Central memory CD4-positive, alpha-beta T cell (primary cell): Measurements from ENCODE around the gene RPL36AL.
A peak's percentile ranks its signal among the peaks of the same experiment; 100 is the strongest.
"Not testable (repeated sequence)": the region's sequence is repeated elsewhere in the genome, so short reads cannot be mapped to it uniquely, and the experiment has no call there.

Source experiments
- DNase-seq: peaks from one replicate; pipeline ENCODE4 v3.0.0; 2022
- total RNA-seq, 3 experiments: gene quantifications; one replicate each; lab custom pipeline; 2026; lab: John Stamatoyannopoulos, UW

The RPL36AL gene
- 82.0 to 228 (median 198) reads per million in 3 experiments for total RNA-seq

- peak; percentile 96 for DNase-seq
Measured at GRCh38 chr14:49620182-49621113, at the start of gene RPL36AL, which contains the start of gene MGAT2. Gene RPL36AL (minus strand): TSS chr14:49620626. CDS start chr14:49619104, 1,522 bp downstream. Gene MGAT2 (plus strand): TSS chr14:49620799. CDS start chr14:49621269, 470 bp downstream.

GRCh38 chr14:49659526-49660455 is 39.4 kb upstream of the RPL36AL start:
- no peak for DNase-seq

GRCh38 chr14:49657500-49657899 is 37.1 kb upstream of the RPL36AL start:
- DNase-seq: not testable (repeated sequence)

DNA sequence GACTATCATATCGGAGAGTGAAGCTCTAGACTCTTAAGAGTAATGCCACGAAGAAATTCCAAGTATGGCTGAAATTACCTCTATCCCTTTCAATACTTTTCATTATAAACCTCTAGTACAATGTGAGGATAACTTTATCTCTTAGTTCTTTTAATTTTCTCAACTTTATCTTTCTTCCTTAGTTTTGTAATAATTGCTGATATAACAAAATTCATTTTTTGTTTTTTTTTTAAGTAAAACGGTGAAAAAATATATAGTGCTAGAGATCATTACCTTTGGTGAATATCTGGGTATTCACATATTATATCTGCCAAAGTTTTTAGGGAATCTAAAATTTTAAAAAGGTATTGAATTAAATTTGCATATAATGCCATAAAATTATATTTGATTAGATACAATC is 34.1 kb upstream of the RPL36AL start:
- DNase-seq: no peak

DNA sequence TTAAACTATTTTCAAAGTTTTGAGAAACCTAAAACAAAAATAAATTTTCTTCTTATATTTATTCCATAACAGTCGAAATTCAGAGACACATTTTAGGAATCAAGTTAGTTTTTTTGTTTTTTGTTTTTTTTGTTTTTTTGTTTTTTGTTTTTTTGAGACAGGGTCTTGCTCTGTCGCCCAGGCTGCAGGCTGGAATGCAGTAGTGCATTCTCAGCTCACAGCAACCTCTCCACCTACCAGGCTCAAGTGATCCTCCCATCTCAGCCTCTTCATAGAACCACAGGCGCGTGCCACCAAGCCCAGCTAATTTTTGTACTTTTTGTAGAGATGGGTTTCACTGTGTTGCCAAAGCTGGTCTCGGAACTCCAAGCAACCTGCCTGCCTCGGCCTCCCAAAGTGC is 33.1 kb upstream of the RPL36AL start:
- no peak for DNase-seq

DNA sequence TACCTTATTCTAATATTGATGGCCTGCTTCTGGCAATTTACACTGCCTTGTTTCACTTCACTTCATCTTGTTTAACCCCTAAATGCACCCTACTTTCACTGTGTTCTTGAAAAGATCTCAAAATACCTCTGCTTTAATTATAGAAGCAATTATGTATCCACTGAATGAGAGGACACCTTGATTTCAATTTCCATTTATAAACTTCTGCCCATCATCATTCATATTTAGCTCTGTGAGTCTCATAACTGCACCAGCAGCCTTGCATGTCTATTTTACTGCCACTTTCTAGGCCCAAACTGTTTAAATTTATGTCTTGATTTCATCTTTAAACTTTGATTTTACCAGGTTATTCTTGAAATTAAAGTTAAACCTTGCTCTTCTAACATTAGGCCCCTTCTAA is 21.7 kb upstream of the RPL36AL start:
- DNase-seq: no peak

GRCh38 chr14:49641697-49642129 is 21.3 kb upstream of the RPL36AL start:
- no peak for DNase-seq

- DNase-seq: no peak
Measured at GRCh38 chr14:49640540-49641417, 20.4 kb upstream of the RPL36AL start.

- no peak for DNase-seq
Measured at GRCh38 chr14:49637534-49638078, 17.2 kb upstream of the RPL36AL start.

DNA sequence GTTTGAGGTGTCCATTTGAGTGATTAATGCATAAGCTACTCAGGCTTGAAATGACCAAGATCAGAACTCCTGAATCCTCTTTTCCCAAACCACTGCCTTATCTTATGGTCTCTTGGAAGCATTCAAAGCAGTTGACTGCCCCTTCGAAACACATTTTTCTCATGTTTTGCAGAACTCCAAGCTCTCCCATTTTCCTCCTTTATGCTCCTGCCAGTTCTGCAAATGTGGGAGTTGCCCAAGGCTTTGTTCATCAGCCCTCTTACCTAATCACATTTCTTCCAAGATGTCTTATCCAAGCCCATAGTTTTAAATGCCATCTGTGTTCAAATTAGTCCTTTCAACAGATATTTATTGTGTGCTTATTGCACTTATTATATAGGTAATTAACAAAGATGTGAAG is 16.4 kb upstream of the RPL36AL start:
- DNase-seq: no peak

GRCh38 chr14:49634547-49635334 is 14.3 kb upstream of the RPL36AL start, which contains the start of gene DNAAF2:
Gene DNAAF2 (minus strand): TSS chr14:49635244. CDS start chr14:49635149, 95 bp downstream.
- peak; percentile 81 for DNase-seq

DNA sequence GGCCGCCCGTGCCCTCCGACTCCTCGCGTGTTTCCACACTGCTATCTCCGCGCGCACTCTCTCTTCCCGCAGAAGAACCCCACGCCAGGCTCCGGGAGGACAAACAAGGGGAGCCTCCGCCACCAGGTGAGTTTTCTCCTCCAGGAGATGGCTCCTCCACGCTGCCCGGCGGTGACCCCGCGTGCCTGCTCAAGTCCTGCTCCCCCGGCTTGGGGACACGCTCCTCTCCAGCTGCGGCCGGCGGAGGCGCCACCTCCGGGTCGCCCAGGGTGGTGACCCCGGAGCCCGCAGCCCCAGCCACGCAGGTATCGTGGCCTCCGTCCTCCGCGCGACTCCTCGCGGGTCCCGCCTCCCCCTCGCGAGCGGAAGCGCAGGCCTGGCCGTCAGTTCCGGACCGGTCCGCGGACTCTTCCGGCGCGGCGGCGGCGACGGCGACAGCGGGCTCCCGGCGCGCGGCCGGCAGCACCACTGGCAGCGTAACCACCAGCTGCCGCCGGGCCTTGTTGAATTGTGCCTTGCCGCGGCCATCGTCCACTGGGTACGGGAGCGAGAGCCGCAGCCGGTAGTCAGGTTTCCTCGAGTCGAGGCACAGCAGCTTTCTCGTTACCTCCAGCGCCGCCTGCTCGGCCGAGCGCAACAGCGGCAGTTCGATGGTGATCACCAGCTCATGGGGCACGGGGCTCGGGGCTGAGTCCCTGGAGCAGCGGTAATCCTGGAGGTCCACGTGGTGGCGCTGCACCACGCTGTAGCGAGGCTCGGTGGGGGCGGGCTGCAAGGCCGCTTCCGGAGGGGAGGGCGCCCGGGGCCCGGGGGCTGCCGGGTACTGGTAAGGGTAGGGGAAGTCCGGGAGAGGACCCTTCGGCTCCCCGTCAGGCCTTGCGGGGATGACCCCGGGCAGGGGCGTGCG is 13.5 kb upstream of the RPL36AL start:
- peak; percentile 94 for DNase-seq

GRCh38 chr14:49623941-49624839 is 3.8 kb upstream of the RPL36AL start:
- peak; percentile 37 for DNase-seq

GRCh38 chr14:49623387-49623786 is 3.0 kb upstream of the RPL36AL start:
- no peak for DNase-seq

DNA sequence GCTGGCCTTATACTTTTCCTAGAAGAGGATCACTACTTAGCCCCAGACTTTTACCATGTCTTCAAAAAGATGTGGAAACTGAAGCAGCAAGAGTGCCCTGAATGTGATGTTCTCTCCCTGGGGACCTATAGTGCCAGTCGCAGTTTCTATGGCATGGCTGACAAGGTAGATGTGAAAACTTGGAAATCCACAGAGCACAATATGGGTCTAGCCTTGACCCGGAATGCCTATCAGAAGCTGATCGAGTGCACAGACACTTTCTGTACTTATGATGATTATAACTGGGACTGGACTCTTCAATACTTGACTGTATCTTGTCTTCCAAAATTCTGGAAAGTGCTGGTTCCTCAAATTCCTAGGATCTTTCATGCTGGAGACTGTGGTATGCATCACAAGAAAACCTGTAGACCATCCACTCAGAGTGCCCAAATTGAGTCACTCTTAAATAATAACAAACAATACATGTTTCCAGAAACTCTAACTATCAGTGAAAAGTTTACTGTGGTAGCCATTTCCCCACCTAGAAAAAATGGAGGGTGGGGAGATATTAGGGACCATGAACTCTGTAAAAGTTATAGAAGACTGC is 1.7 kb upstream of the RPL36AL start:
- no peak for DNase-seq

DNA sequence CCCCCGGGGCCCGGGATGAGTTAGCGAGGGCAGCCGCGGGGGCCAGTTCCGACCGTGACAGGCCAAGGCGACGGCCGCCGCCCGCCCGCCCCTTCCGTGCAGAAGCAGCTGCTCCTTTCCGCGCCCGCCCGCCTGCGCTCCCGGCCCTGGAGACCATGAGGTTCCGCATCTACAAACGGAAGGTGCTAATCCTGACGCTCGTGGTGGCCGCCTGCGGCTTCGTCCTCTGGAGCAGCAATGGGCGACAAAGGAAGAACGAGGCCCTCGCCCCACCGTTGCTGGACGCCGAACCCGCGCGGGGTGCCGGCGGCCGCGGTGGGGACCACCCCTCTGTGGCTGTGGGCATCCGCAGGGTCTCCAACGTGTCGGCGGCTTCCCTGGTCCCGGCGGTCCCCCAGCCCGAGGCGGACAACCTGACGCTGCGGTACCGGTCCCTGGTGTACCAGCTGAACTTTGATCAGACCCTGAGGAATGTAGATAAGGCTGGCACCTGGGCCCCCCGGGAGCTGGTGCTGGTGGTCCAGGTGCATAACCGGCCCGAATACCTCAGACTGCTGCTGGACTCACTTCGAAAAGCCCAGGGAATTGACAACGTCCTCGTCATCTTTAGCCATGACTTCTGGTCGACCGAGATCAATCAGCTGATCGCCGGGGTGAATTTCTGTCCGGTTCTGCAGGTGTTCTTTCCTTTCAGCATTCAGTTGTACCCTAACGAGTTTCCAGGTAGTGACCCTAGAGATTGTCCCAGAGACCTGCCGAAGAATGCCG is 872 bp upstream of the RPL36AL start:
- no peak for DNase-seq

- DNase-seq: no peak
Measured at GRCh38 chr14:49619730-49620129, 696 bp downstream of the RPL36AL start.
